C1 segment of cervical spinal cord (tissue), 14 donors: ENCODE results near the gene DPP4.
A peak's percentile ranks its signal among the peaks of the same experiment; 100 is the strongest.
"Not testable (repeated sequence)": the region's sequence is repeated elsewhere in the genome, so short reads cannot be mapped to it uniquely, and the experiment has no call there.

Experiments
- DNase-seq, 14 donors: peaks; one replicate each; lab custom pipeline; 2025; lab: John Stamatoyannopoulos, UW

DPP4 gene

DNA sequence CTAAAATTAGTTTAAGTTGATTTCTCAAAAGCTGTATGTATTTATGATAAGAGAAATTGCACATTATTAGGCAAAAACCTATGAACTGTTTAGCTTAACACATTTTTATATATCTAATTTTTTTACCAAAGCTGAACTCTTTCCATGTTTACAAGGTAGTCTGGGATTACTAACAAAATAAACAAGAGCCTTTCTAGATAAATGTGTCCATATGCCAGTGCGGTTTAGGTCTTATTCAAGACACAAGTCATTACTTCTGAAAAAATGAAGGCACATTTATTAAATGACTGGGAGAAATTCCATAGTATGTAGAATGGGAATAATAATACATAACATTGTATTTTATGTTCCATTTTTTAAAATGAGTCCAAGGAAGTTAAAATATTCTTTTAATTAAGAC lies 82.0 kb downstream of the DPP4 start:
- DNase-seq, result no peak

DNA sequence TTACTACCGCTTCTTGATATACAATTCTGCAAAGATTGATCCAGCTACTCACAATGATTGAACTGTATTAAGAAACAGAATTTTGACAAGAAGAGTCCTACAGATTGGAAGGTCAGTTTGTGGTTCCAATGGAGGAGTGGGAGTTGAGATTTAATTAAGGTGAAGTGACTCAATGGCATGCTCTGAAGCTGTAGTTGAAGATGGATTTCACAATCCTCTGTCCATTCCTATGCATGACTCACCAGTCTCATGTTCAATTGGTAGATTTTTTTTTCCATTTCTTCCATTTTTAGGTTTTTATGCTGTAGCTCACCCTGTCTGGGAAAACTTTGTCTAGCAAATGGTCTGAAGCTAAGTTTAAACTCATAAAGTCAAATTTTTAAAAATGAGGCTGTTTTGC lies 83.3 kb downstream of the DPP4 start:
- DNase-seq, result no peak

DNA sequence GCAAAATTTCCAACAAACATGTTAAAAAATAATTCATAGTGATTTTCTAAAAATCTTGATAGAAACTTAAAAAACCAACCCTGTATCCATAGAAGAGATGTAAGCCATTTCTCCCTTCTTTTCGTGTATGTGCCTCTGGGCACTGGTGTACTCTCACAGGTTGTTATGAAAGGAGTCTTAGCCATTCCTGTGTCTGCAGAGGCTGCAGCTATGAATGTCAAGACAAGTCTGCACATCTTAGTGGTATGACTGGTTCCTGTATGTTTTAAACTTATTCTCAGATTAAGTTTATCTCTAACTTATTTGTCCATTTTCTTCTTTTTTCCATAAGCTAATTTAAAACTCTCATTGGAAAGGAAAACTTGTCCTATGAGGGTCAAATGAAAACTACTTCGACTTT lies 84.0 kb downstream of the DPP4 start:
- DNase-seq, result no peak

DNA sequence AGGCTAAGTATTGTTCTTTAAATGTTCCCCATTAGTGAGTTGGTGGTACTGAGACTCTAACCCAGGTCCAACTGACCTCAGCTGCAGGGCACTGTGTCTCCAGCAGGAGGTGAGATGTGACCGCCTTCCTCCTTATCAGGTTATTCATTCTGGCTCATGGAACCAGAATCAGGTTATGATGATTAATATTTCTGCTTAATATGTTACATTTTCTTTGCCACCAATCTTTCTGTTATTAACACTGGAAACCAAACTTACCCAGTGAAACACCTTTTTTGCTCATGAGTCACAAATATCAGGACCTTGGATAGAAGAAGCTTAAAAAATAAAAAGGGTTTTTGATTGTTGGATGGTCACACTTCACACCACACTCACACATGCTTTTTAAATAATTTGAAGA lies 85.4 kb downstream of the DPP4 start:
- DNase-seq, result no peak

DNA sequence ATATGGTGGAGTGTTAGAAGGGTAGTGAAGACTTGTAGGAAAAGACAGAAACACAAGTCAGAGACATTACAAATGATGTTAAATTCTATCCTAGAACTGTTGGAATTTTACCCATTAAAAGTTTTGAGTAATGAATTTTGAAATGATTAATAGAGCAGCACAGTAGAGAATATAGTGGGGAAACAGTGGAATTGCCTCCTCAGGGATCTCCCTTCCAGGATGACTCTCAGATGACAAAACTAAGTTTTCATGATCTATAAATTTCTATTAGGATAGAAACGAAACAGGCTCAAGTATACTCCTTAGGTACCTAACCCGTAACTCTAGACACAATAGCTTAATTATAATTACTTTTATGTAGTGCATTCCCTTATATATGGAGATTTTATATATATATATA lies 86.7 kb downstream of the DPP4 start:
- no peak for DNase-seq

DNA sequence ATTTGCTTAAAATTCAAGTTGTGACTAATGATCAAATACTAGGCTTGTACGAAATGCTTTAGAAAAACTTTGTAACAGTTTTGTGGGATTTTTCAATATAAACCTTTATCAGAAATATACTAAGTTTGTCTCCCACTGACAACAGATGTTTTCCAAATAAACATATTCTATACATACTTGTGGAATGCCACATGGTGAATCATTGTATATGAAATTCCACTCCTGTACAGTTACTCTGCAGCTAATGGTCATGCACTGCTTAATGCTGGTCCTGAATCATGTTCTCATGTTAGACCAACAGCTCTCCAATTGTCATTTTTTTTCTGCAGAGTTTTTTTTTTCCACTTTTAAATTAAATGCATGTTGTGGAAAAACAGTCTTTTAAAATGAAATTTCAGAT lies 90.1 kb downstream of the DPP4 start:
- no peak for DNase-seq

DNA sequence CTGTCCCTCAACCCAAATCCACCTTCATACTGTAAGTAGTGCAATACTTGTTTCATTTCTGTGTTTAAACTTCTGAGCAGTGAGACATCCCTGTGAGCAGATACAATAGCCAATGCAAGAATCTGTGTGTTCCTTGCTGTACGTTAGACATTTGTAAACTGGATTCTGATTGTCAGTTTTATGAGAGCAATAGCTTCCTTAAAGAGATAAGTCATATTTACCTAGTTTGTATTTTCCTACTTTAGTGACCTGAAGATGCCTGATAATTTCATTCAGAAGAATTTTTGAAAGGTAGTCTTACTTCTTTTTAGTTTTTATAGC lies 90.7 kb downstream of the DPP4 start:
- DNase-seq, result no peak

DNA sequence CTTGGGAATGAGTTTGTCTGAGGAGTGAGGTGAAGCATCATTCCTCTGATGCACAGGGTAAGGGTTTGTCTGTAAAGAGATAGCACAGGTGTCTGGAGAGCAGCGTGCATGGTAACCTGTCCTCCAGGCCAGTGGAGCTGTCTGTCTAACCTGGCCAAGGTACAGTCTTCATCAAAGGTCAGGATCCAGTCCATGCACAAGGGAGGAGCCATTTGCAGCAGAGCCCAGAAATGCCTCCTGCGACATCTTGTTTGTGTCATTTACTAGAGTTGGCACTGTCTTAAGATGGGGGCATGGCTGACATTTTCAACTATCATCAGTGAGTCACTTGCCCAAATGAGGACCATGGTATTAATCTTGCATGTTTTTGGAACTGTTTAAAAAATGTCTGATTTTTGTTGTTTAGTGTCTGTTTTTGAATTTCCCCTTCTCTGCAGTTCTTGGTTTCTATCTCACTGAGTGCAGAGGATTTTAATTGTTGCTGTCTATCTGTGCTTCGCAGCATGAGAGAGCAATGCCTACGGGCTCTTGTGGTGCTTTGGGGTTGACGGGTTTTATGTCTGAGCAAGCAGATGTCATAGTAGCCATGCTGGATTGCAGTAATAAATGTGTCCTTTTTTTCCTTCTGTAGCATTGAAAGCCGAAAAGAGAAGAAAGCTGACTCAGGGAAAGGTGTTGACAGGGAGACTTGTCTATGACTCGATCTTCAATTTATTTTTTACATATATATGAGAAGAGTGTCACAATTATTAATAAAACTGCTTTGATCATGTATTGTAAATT lies 91.3 kb downstream of the DPP4 start:
- no peak for DNase-seq

DNA sequence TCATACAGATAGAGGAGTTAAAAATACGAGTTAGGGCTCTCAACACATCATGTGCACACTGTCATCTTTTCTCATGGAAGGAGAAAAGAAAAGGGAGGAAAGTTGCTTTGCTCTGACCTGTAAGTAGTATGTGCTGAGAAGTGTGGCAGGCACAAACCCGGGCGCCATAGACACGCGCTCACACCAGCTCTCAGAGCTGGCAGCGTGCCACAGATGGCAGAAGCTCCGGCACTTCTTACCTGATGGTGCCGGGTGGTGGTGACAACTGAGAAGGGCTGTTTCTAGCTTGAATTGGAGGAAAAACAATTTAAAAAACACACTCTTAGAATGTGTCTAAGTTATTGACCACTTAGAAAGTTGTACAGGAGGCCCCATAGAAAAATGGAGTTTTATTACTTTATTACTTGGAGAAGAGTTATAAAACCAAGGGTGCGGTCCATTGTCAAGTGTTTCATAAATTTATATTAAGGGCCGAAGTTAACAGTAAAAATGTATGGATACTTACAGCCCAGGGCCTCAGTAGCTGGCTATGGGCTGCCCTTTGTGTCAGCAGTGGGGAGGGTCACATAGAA lies 92.2 kb downstream of the DPP4 start:
- DNase-seq, result peak in 1 of 14 donors; percentile 6

DNA sequence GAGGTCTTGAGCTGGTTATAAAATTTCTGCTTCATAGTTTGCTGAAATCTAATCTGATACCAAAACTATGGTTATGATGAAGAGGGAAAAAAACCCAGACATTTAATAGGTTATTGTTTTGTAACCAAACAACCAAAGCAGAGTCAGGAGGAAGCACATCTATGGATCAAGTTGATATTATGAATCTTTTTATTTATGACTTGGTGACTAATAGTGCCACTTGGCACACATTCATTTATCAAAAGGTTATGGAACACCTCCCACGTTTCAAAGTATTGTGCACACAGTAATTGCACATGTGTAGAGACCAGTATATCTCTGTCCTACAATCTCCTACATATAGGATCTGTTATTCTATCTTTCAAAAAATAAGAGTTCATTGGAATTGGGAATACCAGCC lies 93.0 kb downstream of the DPP4 start:
- DNase-seq, result no peak

DNA sequence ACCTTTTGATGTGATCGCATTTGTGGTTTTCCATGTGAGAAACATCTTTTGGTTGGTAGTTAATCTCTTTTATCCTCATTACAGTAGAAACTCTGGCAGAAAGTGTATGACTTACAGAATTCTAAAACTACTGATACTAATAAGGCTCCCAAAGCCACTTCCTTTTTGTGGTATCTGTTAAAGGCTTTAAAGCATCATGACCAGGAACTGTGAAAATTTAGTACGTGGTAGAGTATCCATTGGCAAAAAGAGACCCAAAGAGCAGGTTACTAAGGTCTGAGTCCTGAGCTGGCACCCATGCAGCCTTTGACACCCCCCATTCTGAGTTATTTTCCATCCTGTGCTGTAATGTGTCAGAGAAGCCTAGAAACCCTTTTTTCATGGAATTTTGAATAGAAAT lies 94.5 kb downstream of the DPP4 start:
- no peak for DNase-seq

DNA sequence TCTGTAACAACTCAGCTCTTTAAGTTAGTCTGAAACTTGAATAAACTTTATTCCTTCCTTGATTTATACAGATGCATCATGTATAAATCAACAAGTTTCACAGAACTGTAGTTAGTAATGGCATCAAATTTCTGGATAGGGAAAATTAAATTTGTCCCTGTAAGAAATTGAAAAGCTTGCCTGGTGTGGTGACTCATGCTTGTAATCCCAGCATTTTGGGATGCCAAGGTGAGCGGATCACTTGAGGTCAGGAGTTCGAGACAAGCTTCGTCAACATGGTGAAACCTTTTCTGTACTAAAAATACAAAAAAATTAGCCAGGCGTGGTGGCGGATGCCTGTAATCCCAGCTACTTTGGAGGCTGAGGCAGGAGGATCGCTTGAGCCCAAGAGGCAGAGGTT lies 96.1 kb downstream of the DPP4 start:
- DNase-seq, result not testable (repeated sequence)

DNA sequence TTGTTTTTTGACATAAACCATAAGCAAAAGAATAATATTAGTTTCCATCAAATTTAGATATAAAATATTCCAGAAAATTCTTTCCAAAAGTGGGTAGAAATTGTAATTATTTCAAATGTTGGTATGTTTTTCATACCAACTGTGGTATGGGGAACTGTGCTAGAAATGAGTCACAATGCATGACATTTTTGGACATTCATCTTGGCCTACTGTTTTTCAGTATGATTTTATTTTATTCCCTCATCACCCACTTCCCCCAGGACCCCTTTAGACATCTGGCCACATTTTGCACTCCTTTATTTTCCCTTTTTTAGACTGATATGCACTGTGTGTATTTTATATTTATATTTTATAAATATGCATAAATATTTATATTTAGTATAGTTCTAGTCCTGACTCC lies 97.1 kb downstream of the DPP4 start:
- DNase-seq, result no peak

DNA sequence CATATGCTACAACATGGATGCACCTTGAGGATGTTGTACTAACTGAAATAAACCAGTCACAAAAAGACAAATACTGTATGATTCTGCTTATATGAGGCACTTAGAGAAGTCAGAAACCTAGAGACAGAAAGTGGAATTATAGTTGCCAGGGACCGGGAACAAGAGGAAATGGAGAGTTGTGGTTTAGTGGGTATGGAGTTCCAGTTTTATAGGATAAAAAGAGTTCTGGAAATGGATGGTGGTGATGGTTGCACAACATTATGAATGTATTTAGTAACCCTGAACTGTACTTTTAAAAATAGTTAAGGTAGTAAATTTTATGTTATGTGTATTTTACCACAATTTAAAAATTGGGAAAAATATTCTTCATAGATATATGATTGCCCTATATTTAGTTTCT lies 97.7 kb downstream of the DPP4 start:
- no peak for DNase-seq

DNA sequence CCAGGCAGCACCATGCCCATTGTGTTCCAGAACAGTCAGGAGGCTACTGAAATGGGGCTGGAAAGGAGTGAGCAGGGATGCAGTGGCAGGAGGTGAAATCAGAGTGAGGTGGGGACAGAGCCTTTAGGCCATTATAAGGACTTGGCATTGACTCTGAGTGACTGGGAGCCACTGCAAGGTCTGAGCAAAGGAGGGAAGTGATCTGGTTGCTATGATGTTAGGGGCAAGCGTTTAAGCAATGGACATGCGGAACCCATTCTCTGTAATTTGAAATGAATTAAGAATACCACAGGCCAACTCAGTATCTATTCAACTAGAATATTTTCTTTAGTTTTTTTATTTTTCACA lies 98.2 kb downstream of the DPP4 start:
- no peak for DNase-seq

DNA sequence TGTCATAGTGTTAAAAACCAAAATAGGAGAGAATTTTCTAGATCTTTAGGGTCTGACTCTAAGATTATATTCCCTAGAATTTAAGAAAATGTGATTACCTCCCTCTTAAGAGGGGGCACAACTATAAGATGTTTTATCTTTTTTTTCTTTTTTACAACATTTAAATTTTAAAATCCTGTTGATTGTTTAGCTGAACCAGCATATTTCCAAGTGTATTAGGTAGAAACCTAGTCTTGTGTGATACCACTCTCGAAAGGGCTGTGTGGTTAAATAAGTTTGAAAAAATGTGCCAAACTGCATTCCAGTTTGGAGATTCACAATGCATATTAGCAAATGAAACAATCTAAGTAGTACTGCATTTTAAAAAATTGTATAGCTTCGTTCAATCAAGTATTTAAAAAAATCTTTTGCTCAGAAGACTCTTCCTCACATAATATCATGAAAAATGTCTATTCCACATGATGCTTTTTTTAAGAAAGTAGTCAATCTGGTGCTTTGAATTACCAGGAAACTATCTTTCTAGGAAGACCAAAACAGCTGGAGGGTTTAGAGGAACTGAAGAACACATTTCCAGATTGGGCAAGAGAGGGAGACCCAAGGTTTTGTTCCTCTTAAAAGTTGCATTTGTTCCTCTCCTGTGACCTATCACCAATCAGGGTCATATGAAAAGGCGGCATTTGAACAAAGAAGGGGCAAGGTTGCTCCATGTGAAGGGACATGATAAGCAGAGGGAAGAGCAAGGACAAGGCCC lies 98.8 kb downstream of the DPP4 start:
- no peak for DNase-seq

DNA sequence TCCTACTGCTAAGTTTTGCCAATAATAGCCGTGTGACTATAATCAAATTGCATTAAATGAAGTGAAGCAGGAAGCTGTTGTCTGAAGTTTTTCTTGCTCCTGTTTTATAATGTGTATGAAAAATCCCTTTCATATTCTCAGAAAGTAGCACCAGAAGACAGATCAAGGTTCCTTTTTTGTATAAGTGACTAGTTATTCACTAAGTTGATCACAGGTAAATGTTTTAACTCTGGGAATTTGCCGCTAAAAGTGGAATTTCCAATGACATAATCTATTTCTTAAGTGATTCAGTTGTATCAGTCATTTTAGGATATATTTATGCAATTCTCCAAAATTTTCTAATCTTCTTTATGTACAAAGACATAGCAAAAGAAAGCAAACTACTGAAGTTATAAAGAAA lies 99.6 kb downstream of the DPP4 start:
- no peak for DNase-seq

DNA sequence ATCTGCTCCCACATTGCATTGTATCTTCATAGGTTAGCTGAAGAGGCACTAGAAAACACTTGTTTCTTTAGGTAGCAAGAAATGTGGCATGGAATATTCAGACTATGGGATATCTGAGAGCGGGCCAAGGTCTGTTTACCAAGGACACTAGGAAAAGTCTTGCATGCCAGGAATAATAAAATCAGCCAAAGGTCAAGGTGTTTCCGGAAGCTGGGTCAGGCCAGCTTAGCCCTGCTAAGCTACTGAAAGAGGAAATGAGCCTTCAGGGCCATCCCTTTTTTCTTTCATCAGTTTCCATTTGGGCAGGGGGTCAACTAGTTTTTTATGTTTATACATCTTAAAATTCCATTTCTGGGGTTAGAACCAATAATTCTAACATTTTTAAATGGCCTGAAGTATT lies 101.1 kb downstream of the DPP4 start:
- DNase-seq, result no peak

DNA sequence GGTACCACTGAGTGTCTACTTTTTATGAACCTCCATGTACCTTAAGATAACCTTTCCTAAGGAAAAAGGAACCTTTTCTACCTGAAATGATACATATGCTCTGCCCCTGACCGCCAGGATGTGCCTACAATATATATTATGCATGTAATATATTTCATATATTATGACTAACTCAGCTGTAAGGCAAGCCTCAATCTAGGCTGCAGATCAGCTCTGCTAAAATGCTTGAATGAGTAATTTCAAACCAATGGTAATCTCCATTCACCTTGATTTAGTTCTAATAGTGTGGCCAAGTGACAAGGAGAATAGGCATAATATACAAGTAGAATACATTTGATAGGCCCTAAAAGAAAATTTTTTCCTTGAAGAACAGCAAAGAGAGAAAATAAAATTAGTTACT lies 101.8 kb downstream of the DPP4 start:
- no peak for DNase-seq

DNA sequence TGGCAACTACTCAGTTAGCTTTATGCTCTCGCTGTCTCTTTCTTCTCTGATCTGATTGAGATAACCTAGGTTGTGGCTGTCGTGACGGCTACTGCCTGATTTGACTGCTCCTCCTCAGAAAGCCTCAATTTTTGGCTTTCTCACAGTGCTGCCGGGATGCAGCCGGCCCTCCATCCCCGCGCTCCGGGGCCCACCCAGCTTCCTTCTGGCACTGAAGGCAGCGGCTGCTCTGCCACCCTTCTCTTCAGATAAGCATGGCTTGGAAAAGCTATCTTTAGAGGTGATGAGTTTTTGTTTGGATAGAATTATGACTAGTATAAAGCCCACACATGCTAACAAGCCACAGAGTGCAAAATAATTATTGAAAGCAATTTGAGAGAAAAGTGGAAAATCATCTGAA lies 102.5 kb downstream of the DPP4 start:
- DNase-seq, result no peak

DNA sequence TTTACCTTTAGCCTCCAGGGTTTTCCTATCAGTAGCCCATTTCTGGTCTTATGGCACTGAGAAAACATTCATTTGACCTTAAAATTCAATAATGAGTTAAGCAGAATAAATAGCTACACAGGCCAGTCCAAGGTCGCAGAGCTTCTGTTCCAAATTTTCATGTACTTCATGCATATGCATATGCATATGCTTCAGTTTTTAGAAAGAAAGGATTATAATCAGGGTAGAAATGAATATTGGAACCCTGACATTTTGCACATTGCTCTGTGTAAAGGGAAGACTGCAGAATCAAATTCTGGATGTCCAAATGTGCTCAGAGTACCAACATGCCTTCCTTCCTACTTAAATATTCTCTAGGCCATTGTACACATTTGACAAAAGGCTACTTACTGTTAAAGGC lies 104.9 kb downstream of the DPP4 start:
- DNase-seq, result no peak

DNA sequence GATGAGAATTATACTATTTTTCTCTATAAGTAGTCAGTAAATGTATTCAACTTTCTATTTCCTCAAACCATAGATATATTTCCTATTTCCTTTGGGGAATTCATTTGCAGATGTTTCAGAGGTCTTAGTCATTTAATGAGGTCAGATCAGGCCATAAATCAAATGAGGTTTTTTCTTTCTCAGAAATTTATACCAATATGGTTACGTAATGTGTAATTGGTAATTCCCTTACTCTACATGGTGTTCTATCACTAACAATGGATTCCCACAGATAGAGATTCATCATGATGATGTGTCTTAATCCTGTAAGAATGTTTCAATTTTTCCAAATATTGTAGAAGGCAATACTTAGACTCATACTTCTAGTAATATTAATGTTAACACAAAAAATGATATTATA lies 108.0 kb downstream of the DPP4 start:
- DNase-seq, result no peak

DNA sequence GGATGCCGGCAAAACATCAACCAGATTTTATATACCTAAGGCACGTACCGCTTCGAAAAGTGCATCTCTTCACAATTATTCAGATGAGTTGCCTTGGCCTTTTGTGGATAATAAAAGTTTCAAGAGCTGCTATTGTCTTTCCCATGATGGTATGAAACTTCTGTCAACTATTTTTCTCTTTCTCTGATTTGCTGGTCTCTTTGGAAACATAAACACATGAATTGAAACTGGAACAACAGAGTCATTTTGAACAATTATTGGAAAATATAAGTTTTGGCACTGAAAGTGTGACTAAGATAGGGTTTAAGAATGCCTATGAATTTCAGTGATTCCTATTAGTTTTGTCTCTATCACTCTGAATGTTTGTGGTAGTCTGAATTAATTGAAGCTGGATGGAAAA lies 109.9 kb downstream of the DPP4 start:
- no peak for DNase-seq
